ENCODE measurements around the gene LMTK2.
A peak's percentile ranks its signal among the peaks of the same experiment; 100 is the strongest.
"Not testable (repeated sequence)": the region's sequence is repeated elsewhere in the genome, so short reads cannot be mapped to it uniquely, and the experiment has no call there.

LMTK2 gene

DNA sequence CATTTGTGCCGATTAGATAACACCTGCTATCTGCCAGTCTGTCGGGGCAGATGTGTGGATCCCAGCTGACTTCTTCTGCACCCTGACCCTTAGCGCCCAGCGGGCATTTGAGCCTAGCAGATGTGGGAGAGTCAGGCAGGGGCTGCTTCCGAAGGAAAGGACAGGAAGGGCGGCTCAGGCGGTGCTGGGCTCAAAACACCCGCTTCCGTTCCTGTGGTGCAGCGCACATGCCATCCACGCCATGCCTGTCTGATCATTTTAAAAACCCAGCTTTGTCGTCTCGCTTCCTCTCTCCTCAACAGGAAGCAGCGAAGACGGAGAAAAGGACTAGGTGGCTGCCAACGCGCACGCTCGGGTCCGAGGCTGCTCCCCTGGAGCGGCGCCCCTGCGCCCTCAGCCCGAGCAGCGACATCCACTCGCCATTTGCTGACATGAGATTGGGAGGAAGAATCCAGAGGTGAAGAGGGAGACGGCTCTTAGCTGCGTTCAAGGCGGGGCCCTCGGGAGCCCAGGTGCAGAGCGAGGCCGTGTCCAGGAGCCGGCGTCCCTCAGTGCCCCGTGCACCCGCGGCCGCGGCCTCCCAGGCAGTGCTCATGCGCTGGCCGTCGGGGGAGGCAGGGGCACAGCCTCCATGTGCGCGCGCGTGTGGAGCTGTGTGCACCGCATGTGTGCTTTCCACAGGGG, 98.6 kb downstream of the LMTK2 start:
- DNase-seq, result no peak

- no peak for DNase-seq
Measured at GRCh38 chr7:98206451-98207330, 100.0 kb downstream of the LMTK2 start.

DNA sequence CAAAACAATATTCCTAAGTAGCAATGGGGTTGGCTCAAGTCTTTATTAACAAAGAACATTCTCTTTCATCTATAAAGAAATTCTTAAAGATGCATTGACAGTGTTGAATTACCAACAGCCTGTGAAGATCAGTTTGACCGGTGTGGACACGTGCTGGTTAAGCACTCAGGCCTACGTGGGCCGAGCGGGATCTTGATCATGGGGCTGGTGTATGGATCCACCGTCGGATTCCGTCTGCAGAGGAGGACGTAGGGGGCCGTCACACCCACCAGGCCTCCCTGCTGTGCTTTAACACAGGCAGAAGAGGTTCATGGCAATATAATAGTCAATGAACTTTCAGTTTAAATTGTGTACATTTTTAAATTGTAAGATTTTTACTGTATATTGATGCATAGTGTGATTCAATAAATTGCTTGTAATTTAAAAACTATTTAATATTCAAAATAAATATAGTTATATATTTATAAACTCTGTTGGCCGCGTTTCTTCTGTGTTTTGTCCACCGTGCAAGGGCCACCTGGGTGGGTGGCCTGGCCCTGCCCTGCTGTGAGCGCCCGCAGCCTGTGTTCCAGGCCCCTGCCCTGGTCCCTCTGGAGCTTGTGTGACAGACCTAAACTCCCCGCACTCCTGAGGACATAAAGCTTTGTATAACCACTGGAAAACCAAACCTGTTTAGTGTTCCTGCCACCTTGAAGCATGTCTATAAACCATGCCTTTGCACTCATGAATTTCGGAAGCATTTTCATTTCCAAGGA, 102.7 kb downstream of the LMTK2 start:
- no peak for DNase-seq

- DNase-seq, result no peak
Measured at GRCh38 chr7:98210513-98211220, 104.0 kb downstream of the LMTK2 start.

DNA sequence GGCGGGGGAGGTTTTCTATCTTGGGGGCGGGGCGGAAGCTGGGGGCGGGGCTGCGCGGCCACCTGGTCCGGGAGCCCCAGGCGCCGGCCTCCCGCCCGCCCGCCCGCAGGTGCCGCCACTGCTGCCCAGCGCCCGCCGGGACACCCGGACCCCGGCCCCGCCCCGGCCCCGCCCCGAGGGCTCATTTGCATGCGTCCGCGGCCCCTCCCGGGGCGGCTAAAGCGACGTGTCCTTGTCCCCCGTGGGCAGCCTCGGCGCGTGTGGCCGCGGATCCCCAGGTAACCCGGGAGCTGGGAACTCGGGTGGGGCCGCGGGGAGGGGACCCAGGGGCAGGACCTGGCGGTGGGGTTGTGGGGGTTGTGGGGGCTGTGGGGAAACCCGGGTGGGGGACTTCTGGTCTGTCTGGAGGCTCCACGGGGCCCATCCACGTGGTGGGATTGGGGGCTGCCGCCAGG, 104.6 kb downstream of the LMTK2 start, which contains the start of gene BHLHA15:
Gene BHLHA15 (plus strand): TSS at position 219 of the 455 bp plus-strand sequence. CDS start 871 bp downstream, outside the sequence.
- peak; percentile 39 for DNase-seq

GRCh38 chr7:98211676-98212531, 105.2 kb downstream of the LMTK2 start:
- DNase-seq, result no peak

GRCh38 chr7:98212532-98213041, 105.9 kb downstream of the LMTK2 start:
- no peak for DNase-seq

- no peak for DNase-seq
Measured at GRCh38 chr7:98213296-98213887, 106.7 kb downstream of the LMTK2 start.

GRCh38 chr7:98213888-98214810, 107.5 kb downstream of the LMTK2 start:
- no peak for DNase-seq

GRCh38 chr7:98214811-98215321, 108.2 kb downstream of the LMTK2 start:
- no peak for DNase-seq

- DNase-seq, result no peak
Measured at GRCh38 chr7:98215561-98216495, 109.2 kb downstream of the LMTK2 start.

DNA sequence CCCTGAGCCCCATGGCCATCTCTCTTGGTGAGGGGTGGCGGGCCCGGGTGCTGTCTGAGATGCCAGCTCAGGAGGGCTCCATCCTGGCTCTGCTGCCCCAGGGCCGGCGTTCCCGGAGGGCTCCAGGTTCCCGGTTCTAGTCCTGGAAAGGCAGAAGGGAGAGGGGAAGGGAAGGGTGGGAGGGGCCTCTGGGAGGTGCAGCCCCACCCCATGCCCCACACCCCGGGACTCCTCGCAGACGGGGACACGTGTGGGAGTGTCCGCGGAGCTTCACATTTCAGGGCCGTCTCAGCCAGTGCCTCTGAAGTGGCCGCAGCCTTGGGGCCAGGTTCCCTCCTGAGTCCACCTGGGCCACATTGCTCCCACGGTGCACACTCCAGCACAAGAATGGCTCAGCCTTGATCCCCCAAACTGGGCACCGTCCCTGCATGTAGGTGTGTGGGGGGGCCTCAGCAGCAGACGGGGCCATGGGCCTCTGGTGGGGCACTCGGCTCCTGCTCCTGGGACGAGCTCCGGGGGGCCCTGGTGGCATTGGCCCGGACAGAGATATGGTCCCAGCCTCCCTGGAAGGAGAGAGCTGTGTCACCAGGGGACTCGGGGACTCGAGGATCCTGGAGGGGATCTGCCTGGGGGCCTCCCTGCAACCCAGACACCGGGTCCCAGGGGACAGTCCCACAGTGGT, 110.4 kb downstream of the LMTK2 start:
- DNase-seq, result no peak

- DNase-seq, result no peak
Measured at GRCh38 chr7:98217623-98218582, 111.2 kb downstream of the LMTK2 start.

DNA sequence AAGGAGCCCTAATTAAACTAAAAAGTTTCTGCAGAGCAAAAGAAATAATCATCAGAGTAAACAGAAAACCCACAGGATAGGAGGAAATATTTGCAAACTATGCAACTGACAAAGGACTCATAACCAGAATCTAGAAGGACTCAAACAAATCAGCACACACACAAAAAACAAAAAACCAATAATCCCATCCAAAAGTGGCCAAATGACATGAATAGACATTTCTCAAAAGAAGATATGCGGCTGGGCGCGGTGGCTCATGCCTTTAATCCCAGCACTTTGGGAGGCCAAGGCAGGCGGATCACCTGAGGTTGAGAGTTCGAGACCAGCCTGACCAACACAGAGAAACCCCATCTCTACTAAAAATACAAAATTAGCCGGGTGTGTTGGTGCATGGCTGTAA, 112.7 kb downstream of the LMTK2 start:
- DNase-seq, result not testable (repeated sequence)

DNA sequence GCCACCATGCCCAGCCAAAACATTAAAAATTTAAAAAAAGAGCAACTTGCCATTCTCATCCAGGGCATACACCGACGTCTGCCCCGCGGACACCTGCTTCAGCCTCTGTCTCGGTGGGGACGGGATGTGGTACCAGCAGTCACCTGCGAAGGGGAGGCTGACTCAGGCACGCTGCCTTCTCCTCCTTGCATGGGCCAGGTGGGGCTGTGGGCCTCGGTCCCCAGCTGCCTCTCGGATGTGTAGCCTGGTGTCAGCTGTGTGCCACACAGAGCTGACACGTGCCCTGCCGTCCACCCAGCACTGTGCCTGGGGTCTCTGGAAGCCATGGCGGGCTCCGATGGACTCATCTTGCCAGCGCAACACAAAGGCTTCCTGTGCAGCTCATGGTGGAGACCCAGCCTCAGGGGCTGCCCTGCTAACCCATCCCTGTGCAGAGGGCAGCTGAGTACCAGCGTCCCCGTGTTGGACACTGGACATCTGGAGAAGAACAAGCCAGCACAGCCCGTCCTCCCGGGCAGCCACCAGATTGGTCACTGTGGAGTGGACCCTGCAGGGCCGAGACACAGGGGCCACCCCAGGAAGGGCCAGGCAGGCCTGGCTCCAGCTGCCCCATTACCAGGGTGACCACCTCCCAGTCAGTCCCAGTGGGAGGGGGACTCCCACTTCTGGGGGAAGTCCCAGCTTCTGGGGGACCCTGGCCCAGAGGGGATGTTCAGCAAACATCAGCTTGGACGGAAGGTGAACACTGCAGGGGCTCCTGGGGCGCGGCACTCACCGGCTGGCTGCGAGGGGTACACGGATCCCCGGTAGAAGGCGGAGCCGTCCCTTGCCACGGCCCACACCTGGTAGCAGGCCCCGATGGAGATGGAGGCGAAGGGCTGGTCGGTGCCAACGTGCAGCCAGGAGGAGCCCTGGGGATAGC, 115.2 kb downstream of the LMTK2 start:
- DNase-seq, result no peak
